NK-92 treated with Interleukin-12 subunit alpha and Interleukin-12 subunit beta, amount 100 ng/mL, for 24 hours (cell line): ENCODE measurements around the gene LIN9.
"Not testable (repeated sequence)": the region's sequence is repeated elsewhere in the genome, so short reads cannot be mapped to it uniquely, and the experiment has no call there.

ENCODE experiments used
- DNase-seq: peaks from one replicate; lab custom pipeline; 2025; lab: John Stamatoyannopoulos, UW

The LIN9 gene

GRCh38 chr1:226308723-226309397 lies at the start of gene LIN9:
LIN9 (minus strand) TSS chr1:226309164; CDS start chr1:226309139, 25 bp downstream.
- DNase-seq = peak; percentile 82

DNA sequence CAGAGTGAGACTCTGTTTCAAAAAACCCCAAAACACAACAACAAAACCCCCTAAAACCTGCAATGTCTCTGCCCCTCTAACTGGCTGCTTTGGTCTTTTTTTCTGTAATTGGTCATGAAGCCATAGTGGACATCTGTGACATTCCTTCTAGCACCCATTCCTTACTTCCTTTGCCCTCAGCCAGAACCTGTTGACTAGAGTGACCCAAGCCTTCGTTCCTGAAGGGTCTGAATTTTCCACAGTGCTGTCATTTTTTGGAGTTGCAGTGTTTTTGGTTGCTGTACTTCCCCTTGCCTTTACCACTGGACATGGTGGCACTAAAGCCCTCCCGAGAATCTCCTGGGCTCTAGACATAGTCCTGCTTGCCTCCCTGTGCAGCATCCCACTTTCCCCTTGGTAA lies 48.5 kb upstream of the LIN9 start:
- DNase-seq = no peak

- no peak for DNase-seq
Observed at GRCh38 chr1:226355669-226356551, 46.9 kb upstream of the LIN9 start.

DNA sequence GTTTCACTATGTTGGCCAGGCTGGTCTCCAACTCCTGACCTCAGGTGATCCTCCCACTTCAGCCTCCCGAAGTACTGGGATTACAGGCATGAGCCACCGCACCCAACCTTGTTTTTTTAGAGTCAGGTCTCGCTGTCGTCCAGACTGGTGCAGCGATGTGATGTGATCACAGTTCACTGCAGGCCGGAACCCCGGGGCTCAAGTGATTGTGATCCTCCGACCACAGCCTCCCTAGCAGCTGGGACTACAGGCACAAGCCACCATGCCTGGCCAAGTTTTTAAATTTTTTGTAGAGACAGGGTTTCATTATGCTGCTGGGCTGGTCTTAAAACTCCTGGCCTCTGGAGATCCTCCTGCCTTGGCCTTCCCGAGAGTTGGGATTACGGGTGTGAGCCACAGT lies 46.1 kb upstream of the LIN9 start:
- DNase-seq = no peak

DNA sequence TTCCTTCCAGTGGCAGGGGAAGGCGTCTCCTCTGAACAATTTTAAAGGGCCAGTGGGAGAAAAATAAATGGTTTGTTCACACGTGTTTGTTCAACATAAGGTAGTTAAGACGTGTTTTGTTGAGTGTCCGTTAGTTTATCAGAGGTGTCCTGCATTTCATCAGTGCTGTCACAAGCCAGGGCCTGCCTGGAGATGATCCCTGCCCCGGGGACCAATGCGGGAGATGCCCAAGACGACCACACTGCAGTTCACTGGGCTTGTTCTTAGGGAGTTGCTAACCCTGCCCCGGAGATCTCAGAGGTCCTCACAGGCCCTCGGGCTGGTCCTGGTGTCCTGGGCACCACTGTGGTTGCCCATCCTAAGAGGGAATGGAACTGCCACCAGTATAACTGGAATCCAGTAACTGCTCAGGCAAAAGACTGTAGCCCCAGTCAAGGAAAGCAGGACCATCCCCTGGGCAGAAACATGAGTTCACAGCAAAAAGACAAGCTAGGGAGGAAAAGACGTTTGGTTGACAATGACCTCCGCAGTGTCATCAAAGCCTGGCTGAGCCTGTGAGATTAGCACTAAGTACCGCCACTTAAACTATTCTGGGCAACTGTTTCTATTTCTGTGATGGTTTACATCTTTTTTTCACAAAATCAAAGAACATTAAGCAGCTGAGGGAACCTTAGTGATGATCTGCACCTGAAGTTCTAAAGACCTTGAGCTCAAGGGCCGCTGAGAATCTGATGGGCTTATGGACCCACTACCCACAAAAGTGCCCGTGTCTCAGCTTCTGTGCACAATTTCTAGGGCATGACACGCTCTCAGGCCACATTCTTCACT lies 44.9 kb upstream of the LIN9 start:
- no peak for DNase-seq

DNA sequence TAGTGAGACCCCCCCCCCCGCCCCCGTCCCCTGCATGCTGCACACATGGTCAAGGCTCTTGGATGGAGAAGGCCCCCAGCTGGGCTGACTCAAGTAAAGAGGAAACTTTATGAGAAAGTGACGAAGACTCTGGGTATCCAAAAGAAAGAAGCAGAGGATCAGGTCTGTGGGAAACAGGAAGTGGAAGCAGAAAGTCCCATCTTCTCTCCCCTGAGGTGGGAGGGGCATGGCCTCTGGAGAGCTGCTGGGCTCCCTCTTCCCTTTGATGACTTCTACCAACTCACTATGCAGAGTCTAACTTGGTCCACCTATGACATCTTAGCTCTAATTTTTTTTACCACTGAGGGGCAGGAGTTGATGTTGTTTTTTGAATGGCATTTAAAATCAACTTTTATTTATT lies 42.7 kb upstream of the LIN9 start:
- no peak for DNase-seq

DNA sequence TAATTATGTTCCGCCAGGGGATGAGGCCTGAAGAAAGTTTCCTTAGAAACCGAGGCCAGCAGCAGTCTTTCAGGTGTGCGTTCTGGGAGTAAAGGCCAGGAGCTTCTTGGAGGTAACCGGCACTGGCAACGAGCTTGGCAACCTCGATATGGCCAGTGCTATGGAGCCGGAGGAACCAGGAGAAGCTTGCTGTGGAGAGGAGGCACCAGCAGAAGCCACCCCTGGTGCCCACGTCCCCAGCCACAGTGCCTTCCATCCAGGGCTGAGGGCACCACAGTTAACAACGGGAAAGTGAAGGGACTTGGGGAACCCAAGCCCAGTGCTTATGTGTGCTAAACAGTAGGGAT lies 41.5 kb upstream of the LIN9 start:
- DNase-seq = no peak

DNA sequence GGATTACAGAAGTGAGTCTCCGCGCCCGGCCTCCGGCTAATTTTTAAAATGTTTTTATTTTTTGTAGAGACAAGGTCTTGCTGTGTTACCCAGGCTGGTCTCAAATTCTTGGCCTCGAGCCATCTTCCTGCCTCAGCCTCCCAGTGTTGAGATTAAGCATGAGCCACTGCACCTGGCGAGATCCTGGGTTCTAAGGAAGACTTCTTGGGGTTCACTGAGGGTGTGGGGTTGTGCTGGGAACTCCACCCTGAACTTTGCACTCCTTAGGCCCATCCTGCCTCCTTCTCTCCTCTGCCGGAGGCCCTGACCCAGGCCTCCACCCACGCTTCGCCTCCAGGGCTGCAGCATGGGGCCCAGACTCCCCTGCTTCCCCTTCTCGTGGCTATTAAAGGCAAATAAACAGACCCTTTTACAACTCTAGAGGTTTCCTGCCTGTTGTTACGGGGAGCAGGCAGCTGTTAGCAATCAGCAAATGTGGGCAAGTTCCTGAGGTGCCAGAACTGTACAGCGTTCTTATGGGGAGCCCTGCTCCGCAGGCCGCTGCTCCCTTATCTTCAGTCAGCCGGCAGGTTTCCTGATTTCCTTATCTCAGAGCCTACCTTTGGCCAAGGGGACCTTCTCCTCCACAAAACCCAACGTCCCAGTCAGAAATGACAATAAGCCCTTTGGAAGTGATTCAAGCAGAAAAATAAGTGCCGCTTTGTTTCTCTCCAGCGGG lies 41.0 kb upstream of the LIN9 start:
- no peak for DNase-seq

- DNase-seq = no peak
Observed at GRCh38 chr1:226349081-226349480, 40.1 kb upstream of the LIN9 start.

DNA sequence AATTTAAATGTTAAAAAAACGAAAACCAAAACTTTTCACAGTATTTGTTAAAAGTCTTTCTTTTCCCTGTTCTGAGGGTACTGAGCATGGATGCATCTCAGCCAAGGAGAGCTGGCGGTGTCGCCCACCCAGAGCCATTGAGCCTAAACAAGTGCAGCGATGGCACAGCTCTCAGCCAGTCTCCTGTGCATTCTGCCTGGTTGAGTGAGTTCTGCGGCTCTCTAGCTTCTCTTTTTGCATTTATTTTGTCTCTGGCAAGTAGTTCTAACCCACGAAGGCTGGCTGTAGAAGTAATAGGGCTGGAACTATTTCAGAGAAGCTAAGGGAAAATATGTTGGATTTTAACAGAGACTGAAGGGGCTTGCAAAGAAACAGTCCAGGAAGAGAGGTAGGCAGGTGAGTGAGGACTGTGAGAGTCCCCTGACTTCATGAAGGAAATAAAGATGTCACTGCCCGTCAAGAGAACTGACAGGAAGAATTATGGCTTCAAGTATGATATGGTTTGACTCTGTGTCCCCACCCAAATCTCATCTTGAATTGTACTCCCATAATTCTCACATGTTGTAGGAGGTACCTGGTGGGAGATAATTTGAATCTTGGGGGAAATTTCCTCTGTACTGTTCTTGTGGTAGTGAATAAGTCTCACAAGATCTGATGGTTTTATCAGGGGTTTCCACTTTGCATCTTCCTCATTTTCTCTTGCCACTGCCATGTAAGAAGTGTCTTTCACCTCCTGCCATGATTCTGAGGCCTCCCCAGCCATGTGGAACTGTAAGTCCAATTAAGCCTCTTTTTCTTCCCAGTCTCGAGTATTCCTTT lies 35.7 kb upstream of the LIN9 start:
- DNase-seq = no peak

DNA sequence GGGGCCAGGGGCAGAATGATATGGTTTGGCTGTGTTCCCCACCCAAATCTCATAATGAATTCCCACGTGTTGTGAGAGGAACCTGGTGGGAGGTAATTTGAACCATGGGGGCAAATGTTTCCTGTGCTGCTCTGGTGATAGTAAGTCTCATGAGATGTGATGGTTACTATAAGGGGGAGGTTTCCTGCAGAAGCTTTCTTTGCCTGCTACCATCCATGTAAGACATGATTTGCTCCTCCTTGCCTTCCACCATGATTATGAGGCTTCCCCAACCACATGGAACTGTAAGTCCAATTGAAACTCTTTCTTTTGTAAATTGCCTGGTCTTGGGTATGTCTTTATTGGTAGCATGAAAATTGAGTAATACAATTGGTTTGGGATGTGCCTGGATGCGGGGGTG lies 33.7 kb upstream of the LIN9 start:
- DNase-seq = no peak

DNA sequence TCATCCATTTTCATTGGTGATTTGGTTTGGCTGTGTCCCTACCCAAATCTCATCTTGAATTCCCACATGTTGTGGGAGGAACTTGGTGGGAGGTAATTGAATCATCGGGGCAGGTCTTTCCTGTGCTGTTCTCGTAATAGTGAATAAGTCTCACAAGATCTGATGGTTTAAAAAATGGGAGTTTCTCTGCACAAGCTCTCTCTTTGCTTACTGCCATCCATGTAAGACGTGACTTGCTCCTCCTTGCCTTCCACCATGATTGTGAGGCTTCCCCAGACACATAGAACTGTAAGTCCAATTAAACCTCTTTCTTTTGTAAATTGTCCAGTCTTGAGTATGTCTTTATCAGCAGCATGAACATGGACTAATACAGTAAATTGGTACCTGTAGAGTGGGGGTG lies 31.1 kb upstream of the LIN9 start:
- DNase-seq = not testable (repeated sequence)

DNA sequence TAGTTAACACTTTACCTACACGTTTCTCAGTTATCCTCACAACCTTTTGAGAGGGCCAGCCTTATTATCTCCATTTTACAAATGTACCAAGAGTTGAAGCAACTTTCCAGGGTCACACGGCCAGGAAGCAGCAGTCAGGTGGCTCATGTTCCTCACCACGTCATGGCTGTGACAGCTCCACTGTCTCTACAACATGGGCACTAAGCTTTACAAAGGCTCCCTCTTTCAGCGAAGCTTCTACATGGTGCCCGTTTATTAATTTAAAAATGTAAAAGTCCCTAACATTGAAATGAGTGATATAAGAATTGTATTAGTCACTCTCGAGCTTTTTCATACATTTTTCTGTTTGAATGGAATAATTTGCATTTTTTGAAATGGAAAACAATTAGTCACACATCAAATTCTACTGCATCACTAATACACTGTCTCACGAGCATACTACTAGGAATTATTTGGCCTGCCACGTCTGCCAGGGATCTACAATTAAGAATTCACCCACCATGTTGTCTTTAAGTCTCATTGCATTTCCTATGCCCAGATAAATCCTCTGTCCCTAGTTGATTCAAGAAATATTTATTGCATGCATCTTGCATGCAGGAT lies 28.4 kb upstream of the LIN9 start:
- DNase-seq = no peak

GRCh38 chr1:226335661-226336060 lies 26.7 kb upstream of the LIN9 start:
- DNase-seq = no peak

DNA sequence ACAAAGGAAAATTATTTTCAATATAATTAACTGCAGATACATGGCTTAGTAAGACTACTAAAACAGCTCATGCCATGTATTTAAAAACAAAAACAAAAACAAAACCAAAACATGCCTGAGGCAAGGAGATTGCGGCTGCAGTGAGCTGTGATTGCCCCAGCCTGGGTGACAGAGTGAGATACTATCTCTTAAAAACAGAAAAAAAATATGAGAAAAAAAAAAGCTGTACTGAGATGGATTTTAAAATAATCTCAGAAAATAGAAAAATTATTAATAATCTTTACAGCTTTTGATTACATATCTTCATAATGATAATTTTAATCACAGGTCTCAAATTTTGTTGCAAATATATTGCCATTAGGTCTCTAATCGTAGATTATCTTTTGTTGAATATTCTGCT lies 24.0 kb upstream of the LIN9 start:
- no peak for DNase-seq

GRCh38 chr1:226329237-226329636 lies 20.3 kb upstream of the LIN9 start:
- no peak for DNase-seq

- DNase-seq = no peak
Observed at GRCh38 chr1:226327761-226328162, 18.8 kb upstream of the LIN9 start.

GRCh38 chr1:226325178-226325577 lies 16.2 kb upstream of the LIN9 start:
- no peak for DNase-seq

DNA sequence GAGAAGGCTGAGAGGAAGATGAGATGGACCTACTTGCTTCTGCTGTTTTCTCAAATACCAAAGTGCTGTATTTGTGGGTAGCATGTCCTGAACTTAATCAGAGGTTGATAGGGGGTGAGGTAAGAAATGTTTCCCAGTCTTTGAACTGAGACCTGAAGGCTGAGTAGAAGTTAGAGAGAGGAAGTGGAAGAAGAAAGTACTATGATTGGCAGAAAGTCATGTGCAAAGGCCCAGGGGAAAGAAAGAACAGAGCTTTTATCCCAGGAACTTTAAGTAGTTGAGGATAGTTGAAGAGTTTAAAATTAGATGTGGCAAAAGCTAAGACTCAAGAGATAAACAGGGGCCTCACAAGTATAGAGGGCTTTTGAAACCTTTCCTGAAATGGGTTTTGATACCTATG lies 15.5 kb upstream of the LIN9 start:
- no peak for DNase-seq

DNA sequence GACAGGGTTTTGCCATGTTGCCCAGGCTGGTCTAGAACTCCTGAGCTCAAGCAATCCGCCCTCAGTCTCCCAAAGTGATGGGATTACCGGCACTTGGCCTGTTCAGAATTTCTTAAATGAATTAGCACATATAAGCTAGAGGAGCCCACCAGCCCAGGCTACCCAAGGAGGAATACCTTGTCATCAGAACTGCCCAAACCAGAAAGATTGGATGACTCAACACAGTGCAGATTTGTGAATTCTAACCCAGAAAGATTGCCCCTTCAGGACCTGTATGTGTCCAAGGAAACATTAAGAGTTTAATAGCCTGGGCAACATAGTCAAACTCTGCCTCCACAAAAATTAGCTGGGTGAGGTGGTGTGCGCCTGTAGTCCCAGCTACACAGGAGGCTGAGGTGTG lies 14.0 kb upstream of the LIN9 start:
- DNase-seq = no peak

- DNase-seq = no peak
Observed at GRCh38 chr1:226320930-226321329, 12.0 kb upstream of the LIN9 start.
